HG02884 (cell line): ENCODE measurements around the gene ATXN7L1.
"Not testable (repeated sequence)": the region's sequence is repeated elsewhere in the genome, so short reads cannot be mapped to it uniquely, and the experiment has no call there.

ENCODE experiments used
- ATAC-seq: cut with Tn5 transposase; IDR thresholded peaks from one replicate; pipeline ENCODE4 v1.9.1; 2021; ENCODE audit warnings: mild to moderate bottlenecking, moderate library complexity; ENCODE audit not compliant: unreplicated experiment

ATXN7L1 gene

GRCh38 chr7:105710720-105711119, 165.7 kb downstream of the ATXN7L1 start:
- ATAC-seq = not testable (repeated sequence)

- ATAC-seq = no peak
Observed at GRCh38 chr7:105708763-105709080, 167.7 kb downstream of the ATXN7L1 start.

GRCh38 chr7:105707967-105708762, 168.2 kb downstream of the ATXN7L1 start:
- no peak for ATAC-seq

GRCh38 chr7:105707381-105707780, 169.0 kb downstream of the ATXN7L1 start:
- ATAC-seq = no peak

GRCh38 chr7:105705427-105705826, 171.0 kb downstream of the ATXN7L1 start:
- ATAC-seq = no peak

- ATAC-seq = no peak
Observed at GRCh38 chr7:105703207-105703930, 173.0 kb downstream of the ATXN7L1 start.

GRCh38 chr7:105699568-105700236, 176.7 kb downstream of the ATXN7L1 start:
- no peak for ATAC-seq

GRCh38 chr7:105698531-105698930, 177.9 kb downstream of the ATXN7L1 start:
- no peak for ATAC-seq

GRCh38 chr7:105697753-105698152, 178.6 kb downstream of the ATXN7L1 start:
- no peak for ATAC-seq

GRCh38 chr7:105697169-105697568, 179.2 kb downstream of the ATXN7L1 start:
- ATAC-seq = not testable (repeated sequence)

- no peak for ATAC-seq
Observed at GRCh38 chr7:105693576-105693975, 182.8 kb downstream of the ATXN7L1 start.

- ATAC-seq = peak; percentile 48
Observed at GRCh38 chr7:105691680-105692564, 184.5 kb downstream of the ATXN7L1 start.

- peak; percentile 46 for ATAC-seq
Observed at GRCh38 chr7:105691082-105691679, 185.2 kb downstream of the ATXN7L1 start.

GRCh38 chr7:105690325-105690945, 186.0 kb downstream of the ATXN7L1 start:
- no peak for ATAC-seq

GRCh38 chr7:105689067-105689819, 187.2 kb downstream of the ATXN7L1 start:
- no peak for ATAC-seq

- no peak for ATAC-seq
Observed at GRCh38 chr7:105688617-105689016, 187.8 kb downstream of the ATXN7L1 start.

- no peak for ATAC-seq
Observed at GRCh38 chr7:105685161-105685560, 191.2 kb downstream of the ATXN7L1 start.

- no peak for ATAC-seq
Observed at GRCh38 chr7:105682341-105683060, 193.9 kb downstream of the ATXN7L1 start.
